Mesendoderm (in vitro differentiated cells): ENCODE data around the gene TBCC.

Experiments used
- DNase-seq: peaks from one replicate; pipeline ENCODE4 v3.0.0; 2013
- H2AK5ac ChIP-seq: 2 replicates; pipeline ENCODE4 v1.6.1; 2013; ENCODE audit warnings: low read length, inconsistent platforms
- H2BK120ac ChIP-seq: 2 replicates; pipeline ENCODE4 v1.6.1; 2013; ENCODE audit warnings: low read depth, mild to moderate bottlenecking, low read length, moderate library complexity, mixed read lengths
- H2BK15ac ChIP-seq: replicated peaks from 2 replicates; pipeline ENCODE4 v1.6.1; 2013; ENCODE audit warnings: low read depth, mild to moderate bottlenecking, moderate library complexity
- H2BK5ac ChIP-seq: 2 replicates; pipeline ENCODE4 v1.6.1; 2013; ENCODE audit warnings: low read length, inconsistent platforms
- H3K18ac ChIP-seq: 2 replicates; pipeline ENCODE4 v1.6.1; 2013; ENCODE audit warnings: mild to moderate bottlenecking, low read length, mixed read lengths
- H3K23ac ChIP-seq: one replicate; pipeline ENCODE4 v1.6.1; 2013; ENCODE audit warnings: low read length
- H3K27ac ChIP-seq: 2 replicates; pipeline ENCODE4 v1.5.1; 2013; ENCODE audit warnings: low read depth, mild to moderate bottlenecking, inconsistent platforms, low read length, moderate library complexity
- H3K27me3 ChIP-seq: 2 replicates; pipeline ENCODE4 v1.6.1; 2013; ENCODE audit warnings: low read length, control low read depth, mild to moderate bottlenecking, inconsistent platforms; ENCODE audit not compliant: insufficient read depth, poor library complexity
- H3K36me3 ChIP-seq: 2 replicates; pipeline ENCODE4 v1.6.1; 2013; ENCODE audit warnings: low read length, inconsistent platforms; ENCODE audit not compliant: control insufficient read depth, insufficient read depth
- H3K4ac ChIP-seq: one replicate; pipeline ENCODE4 v1.6.1; 2013; ENCODE audit warnings: low read depth, mild to moderate bottlenecking, low read length, moderate library complexity
- H3K4me1 ChIP-seq: 2 replicates; pipeline ENCODE4 v1.6.1; 2013; ENCODE audit warnings: low read depth, low read length, inconsistent platforms; ENCODE audit not compliant: control insufficient read depth
- H3K4me2 ChIP-seq: 2 replicates; pipeline ENCODE4 v1.6.1; 2013; ENCODE audit warnings: low read length
- H3K4me3 ChIP-seq: 2 replicates; pipeline ENCODE4 v1.5.1; 2013; ENCODE audit warnings: mild to moderate bottlenecking, low read length
- H3K56ac ChIP-seq: one replicate; pipeline ENCODE4 v1.6.1; 2013; ENCODE audit warnings: low read length
- H3K79me1 ChIP-seq: 2 replicates; pipeline ENCODE4 v1.6.1; 2013; ENCODE audit warnings: low read length, inconsistent platforms
- H3K79me2 ChIP-seq: 2 replicates; pipeline ENCODE4 v1.6.1; 2013; ENCODE audit warnings: mild to moderate bottlenecking, low read length; ENCODE audit not compliant: control insufficient read depth, insufficient read depth
- H3K9ac ChIP-seq: 2 replicates; pipeline ENCODE4 v1.6.1; 2013; ENCODE audit warnings: low read length, inconsistent platforms
- H4K5ac ChIP-seq: one replicate; pipeline ENCODE4 v1.6.1; 2013; ENCODE audit warnings: low read length
- H4K8ac ChIP-seq: one replicate; pipeline ENCODE4 v1.6.1; 2013; ENCODE audit warnings: low read depth, mild to moderate bottlenecking, control low read depth, low read length, moderate library complexity
- WGBS: extraction: QIAGEN DNeasy Blood & Tissue Kit; methylation state at CpG from one replicate; pipeline ENCODE4 v1.1.7; 2013; ENCODE audit warnings: low lambda C conversion rate, missing lambda C conversion rate; ENCODE audit not compliant: insufficient coverage; ENCODE audit errors: extremely low coverage; 5-methylcytosine and 5-hydroxymethylcytosine counted together

The TBCC gene

DNA sequence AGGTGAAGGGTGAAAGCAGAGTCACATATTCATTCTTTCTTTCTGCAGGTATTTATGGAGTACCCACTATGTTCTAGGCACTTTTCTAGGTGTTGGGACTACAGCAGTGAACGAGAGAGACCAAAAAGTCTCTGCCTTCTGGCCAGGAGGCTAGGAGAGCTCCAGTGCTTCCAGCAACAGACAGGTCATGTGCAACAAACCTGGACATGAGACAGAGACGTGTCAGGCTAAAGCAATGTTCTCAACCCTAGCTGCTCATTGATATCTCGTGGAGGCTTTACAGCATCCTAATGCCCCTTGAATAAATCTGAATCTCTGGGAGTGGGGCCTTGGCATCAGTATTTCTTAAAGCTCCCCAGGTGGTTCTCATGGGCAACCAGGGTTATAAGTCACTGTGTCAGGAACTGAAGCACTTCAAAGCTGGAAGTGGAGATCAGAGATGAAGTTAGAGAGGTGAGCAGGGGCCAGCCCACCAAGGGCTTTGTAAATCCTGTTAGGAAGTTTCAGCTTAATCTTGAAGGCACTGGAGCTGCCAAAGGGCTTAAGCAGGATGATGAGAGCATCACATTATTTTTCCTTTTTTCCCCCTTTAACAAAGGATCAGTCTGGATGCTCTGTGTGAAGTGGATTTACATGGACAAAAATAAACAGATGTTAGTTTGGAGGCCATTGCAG lies 13.0 kb upstream of the TBCC start:
- no peak overlapping the region for H3K56ac ChIP-seq
- no peak overlapping the region for H3K9ac ChIP-seq
- no peak overlapping the region for H2AK5ac ChIP-seq
- H4K8ac ChIP-seq: no peak overlapping the region
- no peak overlapping the region for H3K4me2 ChIP-seq
- no CpG with 5 or more reads among the region's 3 CpGs for WGBS
- H3K27ac ChIP-seq: no peak overlapping the region
- no peaks in the 10 kb centered on the region for H3K36me3 ChIP-seq
- no peak overlapping the region for H2BK120ac ChIP-seq
- no peak overlapping the region for H3K23ac ChIP-seq
- no peak overlapping the region for H3K18ac ChIP-seq
- H4K5ac ChIP-seq: no peak overlapping the region
- no peak for DNase-seq
- H3K79me1 ChIP-seq: no peaks in the 10 kb centered on the region
- no peak overlapping the region for H3K4me3 ChIP-seq
- H3K27me3 ChIP-seq: no peaks in the 10 kb centered on the region
- no peak overlapping the region for H3K4ac ChIP-seq
- peaks cover 2% of the 10 kb centered on the region for H3K4me1 ChIP-seq
- no peak overlapping the region for H2BK5ac ChIP-seq
- no peaks in the 10 kb centered on the region for H3K79me2 ChIP-seq
- no peak overlapping the region for H2BK15ac ChIP-seq

GRCh38 chr6:42756722-42757121 lies 10.8 kb upstream of the TBCC start:
- no peak for DNase-seq
- no peak overlapping the region for H3K18ac ChIP-seq

GRCh38 chr6:42754759-42755158 lies 8.9 kb upstream of the TBCC start:
- no peak overlapping the region for H2BK5ac ChIP-seq

More at GRCh38 chr6:42756722-42757121, 10.8 kb upstream of the TBCC start:
- Histone ChIP-seq H3K36me3 (no peaks in the 10 kb centered on the region), H3K23ac (no peak overlapping the region), H3K27me3 (no peaks in the 10 kb centered on the region), H2AK5ac (no peak overlapping the region), H3K4me2 (no peak overlapping the region), H3K4me1 (peaks cover 2% of the 10 kb centered on the region), H3K4me3 (no peak overlapping the region), H4K5ac (peak overlapping the region; percentile 36), H3K79me2 (no peaks in the 10 kb centered on the region), H3K27ac (no peak overlapping the region), H2BK120ac (no peak overlapping the region), H2BK5ac (no peak overlapping the region), H3K56ac (no peak overlapping the region), H4K8ac (no peak overlapping the region), H3K79me1 (no peaks in the 10 kb centered on the region), H3K9ac (no peak overlapping the region), H3K4ac (no peak overlapping the region), H2BK15ac (no peak overlapping the region)
- WGBS: no CpG with 5 or more reads among the region's 7 CpGs

GRCh38 chr6:42751055-42751454 lies 5.2 kb upstream of the TBCC start:
- Histone ChIP-seq H3K79me2 (no peaks in the 10 kb centered on the region), H3K9ac (no peak overlapping the region), H3K56ac (no peak overlapping the region), H3K4me2 (no peak overlapping the region), H3K36me3 (no peaks in the 10 kb centered on the region), H3K79me1 (peaks cover 2% of the 10 kb centered on the region), H3K27me3 (no peaks in the 10 kb centered on the region), H2BK5ac (no peak overlapping the region), H3K4me1 (no peaks in the 10 kb centered on the region), H3K4ac (no peak overlapping the region), H2BK15ac (no peak overlapping the region), H2AK5ac (no peak overlapping the region), H3K27ac (no peak overlapping the region), H3K18ac (no peak overlapping the region), H4K8ac (no peak overlapping the region), H3K23ac (no peak overlapping the region), H4K5ac (no peak overlapping the region), H2BK120ac (no peak overlapping the region), H3K4me3 (no peak overlapping the region)
- no peak for DNase-seq
- WGBS: no CpG with 5 or more reads among the region's 3 CpGs

More at GRCh38 chr6:42754759-42755158, 8.9 kb upstream of the TBCC start:
- no peaks in the 10 kb centered on the region for H3K36me3 ChIP-seq
- peaks cover 2% of the 10 kb centered on the region for H3K4me1 ChIP-seq
- no peak overlapping the region for H2AK5ac ChIP-seq
- no peaks in the 10 kb centered on the region for H3K79me2 ChIP-seq
- H2BK15ac ChIP-seq: no peak overlapping the region
- no peak for DNase-seq
- no peak overlapping the region for H3K4me3 ChIP-seq
- no peak overlapping the region for H3K27ac ChIP-seq
- no peak overlapping the region for H3K4me2 ChIP-seq
- H3K79me1 ChIP-seq: no peaks in the 10 kb centered on the region
- H3K9ac ChIP-seq: no peak overlapping the region
- H3K18ac ChIP-seq: no peak overlapping the region
- no peak overlapping the region for H3K4ac ChIP-seq
- no peaks in the 10 kb centered on the region for H3K27me3 ChIP-seq
- no CpG with 5 or more reads among the region's 5 CpGs for WGBS
- H3K23ac ChIP-seq: no peak overlapping the region
- no peak overlapping the region for H3K56ac ChIP-seq
- H4K5ac ChIP-seq: no peak overlapping the region
- H4K8ac ChIP-seq: no peak overlapping the region
- H2BK120ac ChIP-seq: no peak overlapping the region

DNA sequence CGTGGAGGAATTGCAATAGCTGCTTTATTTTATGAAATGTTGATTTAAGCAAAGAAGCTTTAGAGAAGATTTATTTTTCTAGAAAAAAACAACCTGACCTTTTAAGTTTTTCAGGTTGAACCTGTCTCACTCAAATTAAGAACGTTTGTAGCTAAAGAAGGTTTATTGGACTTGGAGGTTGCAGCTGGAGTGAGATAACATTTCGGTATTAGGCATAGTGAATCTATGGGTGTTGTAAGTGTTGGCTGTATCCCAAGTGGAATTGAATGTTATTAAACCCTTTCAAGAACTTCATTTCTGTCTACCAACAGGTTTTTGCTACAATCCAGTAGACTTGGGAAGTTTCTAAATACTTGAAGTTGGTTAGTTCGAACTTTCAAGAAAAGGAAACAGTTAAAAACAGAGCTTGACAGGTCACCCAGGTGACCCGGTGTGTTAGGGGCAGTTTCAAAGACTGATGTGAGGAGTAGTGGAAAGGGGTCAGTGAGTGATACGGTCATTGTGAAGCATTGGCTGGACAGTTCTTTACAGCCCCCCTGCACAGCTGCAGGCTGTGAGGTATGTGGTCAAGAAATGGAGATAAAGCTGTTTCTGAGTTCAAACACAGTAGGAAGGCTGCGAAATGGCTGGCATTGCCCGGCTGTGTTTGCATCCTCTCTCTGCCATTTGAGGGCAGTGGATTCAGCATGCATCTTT lies 2.4 kb upstream of the TBCC start:
- Histone ChIP-seq H3K4me2 (no peak overlapping the region), H4K5ac (no peak overlapping the region), H3K56ac (no peak overlapping the region), H4K8ac (no peak overlapping the region), H2BK120ac (no peak overlapping the region), H3K4me3 (no peak overlapping the region), H3K27me3 (no peaks in the 10 kb centered on the region), H2BK15ac (no peak overlapping the region), H3K4me1 (peaks cover 2% of the 10 kb centered on the region), H2BK5ac (no peak overlapping the region), H3K23ac (no peak overlapping the region), H3K18ac (no peak overlapping the region), H3K36me3 (no peaks in the 10 kb centered on the region), H3K27ac (no peak overlapping the region), H2AK5ac (no peak overlapping the region), H3K9ac (no peak overlapping the region), H3K79me1 (peaks cover 9% of the 10 kb centered on the region), H3K4ac (no peak overlapping the region), H3K79me2 (peaks cover 17% of the 10 kb centered on the region)
- no peak for DNase-seq
- WGBS: no CpG with 5 or more reads among the region's 8 CpGs
